Activated CD8-positive, alpha-beta memory T cell treated with anti-CD3 and anti-CD28 coated beads, Interleukin-2, amount 50 U/mL, for 1 hour (primary cell): ENCODE measurements around the gene FAM222B.

ENCODE experiments used
- DNase-seq: peaks from one replicate; pipeline ENCODE4 v3.0.0-alpha.2; 2020; ENCODE audit errors: extremely low read depth

Gene FAM222B

GRCh38 chr17:28712032-28712704, 130.4 kb downstream of the FAM222B start:
- no peak for DNase-seq

DNA sequence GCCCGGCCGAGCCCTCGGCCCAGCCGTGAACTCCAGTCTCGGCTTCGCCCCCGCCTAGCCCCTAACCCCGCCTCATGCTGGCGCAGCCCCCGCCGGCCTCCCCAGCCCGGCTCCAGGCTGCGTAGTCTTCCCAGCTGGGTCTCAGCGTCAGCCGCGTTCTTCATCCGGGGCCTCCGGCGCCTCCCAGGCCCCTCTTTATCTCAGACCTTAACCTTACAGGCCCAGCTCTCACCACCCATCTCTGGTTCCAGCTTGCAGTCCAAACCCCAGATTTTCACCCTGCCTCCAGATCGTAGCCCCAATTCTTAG, 130.9 kb downstream of the FAM222B start, which contains the start of gene PROCA1:
Gene PROCA1, minus strand, starts transcription at position 166 of the 309 bp plus-strand sequence. CDS start 228 bp downstream, outside the sequence.
- no peak for DNase-seq

- no peak for DNase-seq
Measured at GRCh38 chr17:28710861-28711722, 131.5 kb downstream of the FAM222B start.

DNA sequence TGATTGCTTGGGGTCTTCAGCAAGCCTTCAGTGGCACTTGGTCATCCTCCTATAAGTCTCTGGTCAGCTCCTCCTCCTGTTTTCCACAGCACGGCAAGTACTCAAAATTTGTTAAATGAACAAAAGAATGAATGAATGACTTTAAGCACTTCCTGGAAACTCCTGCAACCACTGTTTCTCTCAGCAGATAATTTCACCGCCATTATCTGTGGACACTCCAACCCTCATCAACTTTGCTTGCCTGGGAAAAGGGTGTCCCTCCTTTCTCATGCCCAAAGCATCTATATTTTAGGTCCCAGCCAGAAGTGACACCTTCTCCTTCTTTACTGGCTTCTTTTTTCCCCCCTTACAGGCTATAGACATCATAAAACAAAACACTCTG, 135.3 kb downstream of the FAM222B start:
- no peak for DNase-seq

DNA sequence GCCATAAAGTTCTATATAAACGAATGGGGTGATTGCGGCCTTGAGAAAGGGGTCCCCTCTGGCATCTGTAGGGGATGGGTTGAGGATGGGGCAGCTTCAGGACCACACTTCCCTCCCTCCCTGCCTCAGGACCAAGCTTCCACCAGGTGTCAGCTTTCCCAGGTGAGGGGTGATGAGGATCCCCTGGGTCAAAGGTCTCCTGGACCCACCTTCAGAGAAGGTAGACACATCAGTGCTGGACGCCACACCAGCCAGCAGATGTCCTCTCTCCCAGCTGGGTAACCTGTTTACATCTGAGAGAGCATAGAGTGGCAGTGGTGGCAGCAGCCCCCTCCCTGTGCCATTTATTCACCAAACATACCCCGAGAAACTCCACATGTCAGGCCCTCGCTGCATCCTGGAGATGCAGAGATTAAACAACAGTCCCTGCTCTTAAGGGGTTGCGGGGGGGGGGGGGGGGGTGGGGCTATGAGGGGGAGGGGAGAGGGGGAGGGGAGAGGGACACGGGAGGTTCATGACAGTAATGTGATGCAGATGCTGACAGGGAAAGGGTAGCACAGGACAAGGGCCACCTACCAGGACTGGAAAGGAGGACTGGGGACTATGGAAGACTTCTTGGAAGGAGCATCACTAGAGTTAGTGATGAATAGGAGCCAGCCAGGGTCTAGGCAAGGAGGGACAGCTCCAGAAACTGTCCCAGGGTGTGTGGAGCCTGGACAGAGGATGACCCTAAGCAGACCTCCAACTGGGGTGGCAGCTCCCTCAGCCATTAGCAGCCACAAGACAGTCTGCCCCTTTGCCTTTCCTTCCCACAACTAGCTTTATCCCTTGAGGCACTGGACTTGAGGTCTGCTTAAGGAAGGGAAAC, 135.9 kb downstream of the FAM222B start:
- DNase-seq: no peak
